ENCODE measurements around the gene AKAP12.

DNA sequence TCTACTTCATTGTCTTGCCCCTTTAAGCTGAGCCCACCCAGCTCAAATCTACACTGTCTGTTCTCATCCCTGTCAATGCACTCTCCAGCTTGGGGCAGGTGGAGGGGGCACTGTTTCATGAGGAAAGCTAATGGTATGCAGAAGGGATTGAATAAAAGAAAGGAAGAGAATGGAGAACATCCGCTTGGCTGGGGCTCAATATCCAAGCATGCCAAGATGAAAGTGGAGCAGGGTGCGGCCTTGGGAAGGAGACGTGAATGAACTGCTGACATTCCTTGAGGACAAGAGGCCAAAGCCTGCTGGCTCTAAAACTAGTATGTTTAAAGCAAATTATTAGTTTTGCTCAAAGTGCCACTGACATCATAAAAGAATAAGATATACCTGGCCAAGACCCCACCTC is 24.2 kb downstream of the AKAP12 start:
- TF ChIP-seq CTCF (IDR thresholded peaks at IDR 0.05) (no peak), EZH2 (IDR thresholded peaks at IDR 0.05; ENCODE audit: borderline replicate concordance, insufficient read depth, low read depth, low read length, poor library complexity, severe bottlenecking) (no peak)

Data from B cell (primary cell).